HG03575 (cell line): ENCODE measurements around the gene PBRM1.

ENCODE experiments used
- ATAC-seq: cut with Tn5 transposase; IDR thresholded peaks from one replicate; pipeline ENCODE4 v1.9.1; 2021; ENCODE audit not compliant: unreplicated experiment, insufficient number of reproducible peaks, low FRiP score; ENCODE audit errors: extremely low read depth

Gene PBRM1

DNA sequence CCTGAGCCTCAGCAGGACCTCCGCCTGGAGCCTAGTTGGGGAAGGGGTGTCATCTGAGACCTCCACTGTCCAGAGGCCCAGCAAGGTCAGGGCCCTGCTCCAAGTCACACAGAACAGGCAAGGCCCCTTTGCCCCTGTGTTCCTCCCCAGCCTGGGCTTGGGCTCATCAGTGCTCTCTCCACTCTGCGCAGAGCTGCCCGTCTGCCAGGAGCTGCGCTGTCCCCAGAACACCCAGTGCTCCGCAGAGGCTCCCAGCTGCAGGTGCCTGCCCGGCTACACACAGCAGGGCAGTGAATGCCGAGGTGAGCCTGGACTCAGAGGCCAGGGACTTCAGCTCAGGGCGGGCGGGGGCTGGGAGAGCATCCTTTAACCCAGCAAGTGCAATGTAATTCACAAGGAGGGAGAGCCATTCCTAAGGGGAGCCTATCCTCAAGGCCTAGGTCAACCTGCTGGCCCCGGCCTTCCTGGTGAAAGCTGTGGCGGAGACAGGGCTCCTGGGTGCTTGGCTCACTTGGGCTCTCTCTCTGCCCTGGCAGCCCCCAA, 182.8 kb downstream of the PBRM1 start:
- no peak for ATAC-seq

DNA sequence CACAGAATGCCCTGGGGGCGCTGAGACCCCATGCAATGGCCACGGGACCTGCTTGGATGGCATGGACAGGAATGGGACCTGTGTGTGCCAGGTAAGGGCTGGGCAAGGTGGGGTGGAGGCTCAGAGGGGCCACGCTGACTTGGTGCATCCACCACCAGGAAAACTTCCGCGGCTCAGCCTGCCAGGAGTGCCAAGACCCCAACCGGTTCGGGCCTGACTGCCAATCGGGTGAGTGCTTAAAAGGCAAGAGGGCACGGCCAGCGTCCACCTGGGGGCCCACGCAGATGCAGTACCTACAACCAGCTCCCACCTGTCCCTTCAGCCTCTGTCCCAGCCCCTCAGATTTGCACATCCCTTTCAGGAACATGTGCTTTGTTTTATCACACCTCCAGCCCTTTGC, 183.7 kb downstream of the PBRM1 start:
- ATAC-seq, result no peak

DNA sequence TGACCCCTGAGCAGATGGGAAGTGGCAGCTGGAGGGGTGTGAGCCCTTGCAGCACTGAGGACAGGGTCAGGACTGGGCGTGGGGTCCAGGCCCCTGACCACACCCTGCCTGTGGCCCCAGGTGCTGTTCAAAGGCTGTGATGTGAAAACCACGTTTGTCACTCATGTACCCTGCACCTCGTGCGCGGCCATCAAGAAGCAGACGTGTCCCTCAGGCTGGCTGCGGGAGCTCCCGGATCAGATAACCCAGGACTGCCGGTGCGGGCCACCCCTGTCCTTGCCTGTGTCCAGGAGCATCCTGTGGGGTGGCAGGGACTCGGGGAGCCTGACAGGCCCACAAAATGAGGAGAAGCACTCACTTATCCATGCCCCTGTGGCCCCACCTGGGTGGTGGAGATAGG, 184.7 kb downstream of the PBRM1 start:
- no peak for ATAC-seq

DNA sequence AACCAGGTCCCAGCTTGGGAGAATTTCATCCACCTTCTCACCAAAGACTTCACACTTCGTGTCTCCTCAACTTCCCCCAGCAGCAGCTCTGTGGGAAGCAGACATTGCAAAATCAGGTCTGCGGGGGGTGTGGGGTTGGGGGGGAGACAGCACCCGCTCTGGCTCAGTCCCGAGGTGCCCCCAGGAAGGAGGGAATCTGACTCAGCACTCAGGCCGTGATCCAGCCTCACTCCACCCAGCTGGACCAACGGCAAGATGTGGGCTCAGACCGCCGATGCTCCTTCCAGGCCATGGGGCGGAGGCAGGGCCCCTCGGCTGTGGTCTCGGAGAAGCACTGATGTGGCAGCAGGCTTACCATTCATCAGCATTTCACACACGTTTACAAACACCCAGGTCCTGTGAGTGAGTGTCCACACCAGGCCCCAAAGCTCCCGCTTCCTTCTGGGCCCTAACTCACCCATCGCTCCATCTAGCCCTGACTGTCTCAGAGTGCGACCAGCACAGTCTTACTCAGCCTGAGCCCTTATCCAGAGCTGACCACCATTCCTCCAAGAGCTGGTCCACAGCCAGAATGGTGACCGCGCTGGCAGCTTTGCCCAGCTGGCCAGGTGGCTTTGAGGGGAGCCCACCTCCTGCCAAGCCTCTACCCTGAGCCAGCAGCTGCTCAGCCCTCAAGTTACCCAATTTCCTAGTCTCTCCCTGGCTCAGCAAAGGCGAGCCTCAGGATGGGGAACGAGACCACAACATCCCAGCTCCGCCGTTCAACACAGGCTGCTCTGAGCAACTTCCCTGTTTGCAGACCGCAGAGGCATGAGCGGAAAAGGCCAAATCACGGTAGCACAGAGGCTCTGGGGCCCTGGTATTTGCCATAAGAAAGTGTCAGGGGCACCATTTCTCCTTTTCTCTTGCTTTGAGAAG, 187.3 kb downstream of the PBRM1 start:
- no peak for ATAC-seq

DNA sequence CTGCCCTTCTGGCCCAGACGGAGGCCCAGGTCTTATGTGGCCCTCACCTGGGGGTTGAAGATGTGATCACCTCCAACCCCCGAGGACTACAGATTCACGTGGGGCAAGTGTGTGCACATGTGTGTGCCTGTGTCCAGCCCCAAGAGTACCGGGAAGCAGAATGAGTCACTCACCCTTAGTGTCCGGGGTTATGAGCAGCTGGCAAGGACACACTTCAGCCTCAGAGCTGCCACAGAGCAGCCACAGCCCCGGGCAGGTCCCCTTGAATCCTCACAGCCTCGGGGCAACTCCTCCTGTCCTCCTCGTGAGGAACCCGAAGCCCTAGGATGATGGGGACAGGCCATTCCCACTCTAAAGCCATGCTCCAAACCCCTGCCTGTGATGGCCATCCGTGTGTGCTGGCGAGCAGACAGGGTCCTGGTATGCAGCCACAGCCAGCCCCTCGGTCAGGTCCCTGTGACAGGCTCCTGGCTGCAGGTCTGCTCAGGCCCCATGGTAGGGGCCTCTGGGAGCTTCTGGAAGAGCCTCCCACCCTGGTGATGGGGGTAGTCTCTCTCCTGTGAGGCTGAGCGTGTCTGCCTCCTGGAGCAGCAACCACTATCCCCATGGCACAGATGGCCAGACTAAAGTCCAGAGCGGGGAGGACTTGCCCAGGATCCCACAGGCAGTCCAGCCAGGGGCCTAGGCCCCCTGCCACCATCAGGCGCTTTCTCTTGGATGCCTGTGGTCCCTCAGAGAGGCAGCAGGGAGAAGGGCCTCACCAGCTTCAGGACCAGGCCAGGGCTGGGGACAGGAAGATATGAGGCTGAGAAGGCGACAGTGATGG, 189.7 kb downstream of the PBRM1 start:
- ATAC-seq, result no peak
